Tibial artery (tissue), 4 donors: ENCODE measurements around the gene WNT6.

Experiments used
- DNase-seq, 2 donors: peaks; one replicate each; pipeline ENCODE4 v3.0.0-alpha.2; 2019
- H3K27ac ChIP-seq, 2 donors: fragments of 200-600 bp; sonication (generic) in 1 of 2; 1 replicate in 1 of 2; 2 replicates in 1 of 2; pipeline ENCODE4 v1.5.1; 2018 to 2019; ENCODE audit warnings: mild to moderate bottlenecking in 1 of 2
- H3K27me3 ChIP-seq, 2 donors: fragments of 200-600 bp; sonication (generic) in 1 of 2; one replicate each; pipeline versions ENCODE4 v1.5.1 to v1.6.0; 2016 to 2019
- H3K36me3 ChIP-seq, 3 donors: fragments of 200-600 bp; sonication (generic) in 2 of 3; one replicate each; pipeline ENCODE4 v1.5.1; 2016 to 2019; ENCODE audit warnings: mild to moderate bottlenecking in 2 of 3
- H3K4me1 ChIP-seq, 4 donors: fragments of 200-600 bp; sonication (generic) in 2 of 4; 1 replicate in 3 of 4; 2 replicates in 1 of 4; pipeline ENCODE4 v1.5.1; 2016 to 2019
- H3K4me3 ChIP-seq, 2 donors: fragments of 200-600 bp; sonication (generic) in 1 of 2; 1 replicate in 1 of 2; 2 replicates in 1 of 2; pipeline ENCODE4 v1.5.1; 2018 to 2019; ENCODE audit warnings: mild to moderate bottlenecking in 2 of 2
- H3K9me3 ChIP-seq, 3 donors: fragments of 200-600 bp; sonication (generic) in 1 of 3; one replicate each; pipeline ENCODE4 v1.5.1; 2016 to 2019
- CTCF ChIP-seq, 2 experiments: fragments of 200-600 bp in 1 of 2; fragments of 450-650 bp in 1 of 2; IDR thresholded peaks; one replicate each; pipeline ENCODE4 v1.5.1; 2017 to 2019; ENCODE audit warnings: antibody characterized with exemption in 2 of 2, mild to moderate bottlenecking in 1 of 2, moderate library complexity in 1 of 2
- intact Hi-C: fragments of 100-400 bp; cut with DNase I; formaldehyde crosslinking; loops from one replicate; pipeline ENCODE4 v1.15.0; 2023; ENCODE audit warnings: low total_unique reads

The WNT6 gene

GRCh38 chr2:218865396-218865795, 5.8 kb downstream of the WNT6 start:
- Histone ChIP-seq H3K4me3 (no peak overlapping the region), H3K27me3 (peaks cover 0 to 88% of the 10 kb centered on the region in 2 donors)
- DNase-seq: no peak

GRCh38 chr2:218865999-218866398, 6.4 kb downstream of the WNT6 start:
- H3K4me1 ChIP-seq: peaks cover 0 to 4% (median 4%) of the 10 kb centered on the region in 4 donors
- no peaks in the 10 kb centered on the region for H3K36me3 ChIP-seq
- H3K9me3 ChIP-seq: no peaks in the 10 kb centered on the region
- H3K27ac ChIP-seq: no peak overlapping the region
- no peak for TF ChIP-seq CTCF (IDR thresholded peaks at IDR 0.05)
- no peak overlapping the region for H3K4me3 ChIP-seq
- H3K27me3 ChIP-seq: peaks cover 0 to 88% of the 10 kb centered on the region in 2 donors
- intact Hi-C loops: no loop called here
- DNase-seq: no peak

More at GRCh38 chr2:218865396-218865795, 5.8 kb downstream of the WNT6 start:
- TF ChIP-seq CTCF (IDR thresholded peaks at IDR 0.05): no peak
- Histone ChIP-seq H3K27ac (no peak overlapping the region), H3K36me3 (no peaks in the 10 kb centered on the region), H3K4me1 (peaks cover 0 to 8% (median 8%) of the 10 kb centered on the region in 4 donors), H3K9me3 (no peaks in the 10 kb centered on the region)
- intact Hi-C loops: no loop called here

GRCh38 chr2:218867900-218868299, 8.3 kb downstream of the WNT6 start:
- Histone ChIP-seq H3K36me3 (no peaks in the 10 kb centered on the region), H3K4me3 (no peak overlapping the region), H3K27me3 (peaks cover 0 to 88% of the 10 kb centered on the region in 2 donors), H3K27ac (no peak overlapping the region), H3K9me3 (no peaks in the 10 kb centered on the region), H3K4me1 (peaks cover 0 to 17% (median 12%) of the 10 kb centered on the region in 4 donors)
- DNase-seq: no peak
- intact Hi-C loops: no loop called here
- TF ChIP-seq CTCF (IDR thresholded peaks at IDR 0.05): no peak

- H3K27ac ChIP-seq: no peak overlapping the region
- no peaks in the 10 kb centered on the region for H3K9me3 ChIP-seq
- H3K27me3 ChIP-seq: peaks cover 0 to 89% of the 10 kb centered on the region in 2 donors
- peaks cover 0 to 27% (median 19%) of the 10 kb centered on the region in 4 donors for H3K4me1 ChIP-seq
- no peaks in the 10 kb centered on the region for H3K36me3 ChIP-seq
- intact Hi-C loops: no loop called here
- TF ChIP-seq CTCF (IDR thresholded peaks at IDR 0.05): no peak
- DNase-seq: no peak
- no peak overlapping the region for H3K4me3 ChIP-seq
These were observed 9.5 kb downstream of the WNT6 start for GRCh38 chr2:218869064-218869463.

GRCh38 chr2:218870984-218871344, 11.4 kb downstream of the WNT6 start:
- Histone ChIP-seq H3K4me1 (peaks cover 0 to 27% (median 19%) of the 10 kb centered on the region in 4 donors), H3K36me3 (no peaks in the 10 kb centered on the region), H3K9me3 (no peaks in the 10 kb centered on the region), H3K27me3 (peaks cover 0 to 84% of the 10 kb centered on the region in 2 donors), H3K27ac (no peak overlapping the region), H3K4me3 (peak overlapping the region; percentile 3 to 33)
- DNase-seq: no peak
- intact Hi-C loops: no loop called here
- TF ChIP-seq CTCF (IDR thresholded peaks at IDR 0.05): no peak
